Stomach (tissue), 9 donors: Measurements from ENCODE around the gene FNDC3B. TPM values are rescaled to one million over a fixed set of nuclear protein-coding genes. Genes with fewer than 3 reads are reported as not detected.

Experiments used
- DNase-seq, 2 donors: peaks; one replicate each; pipeline versions ENCODE4 v3.0.0 to v3.0.0-alpha.2; 2013 to 2019
- H3K27ac ChIP-seq, 5 donors: fragments of 200-600 bp in 4 of 5; sonication (generic) in 4 of 5; one replicate each; pipeline ENCODE4 v1.5.1; 2013 to 2019; ENCODE audit warnings: mild to moderate bottlenecking in 1 of 5, moderate library complexity in 1 of 5
- H3K27me3 ChIP-seq, 3 donors: fragments of 200-600 bp; sonication (generic); one replicate each; pipeline ENCODE4 v1.5.1; 2017 to 2019; ENCODE audit warnings: mixed run types in 1 of 3
- H3K36me3 ChIP-seq, 4 donors: fragments of 200-600 bp; sonication (generic); 1 replicate in 3 of 4; 2 replicates in 1 of 4; pipeline ENCODE4 v1.5.1; 2016 to 2019
- H3K4me1 ChIP-seq, 4 donors: fragments of 200-600 bp; sonication (generic); one replicate each; pipeline ENCODE4 v1.5.1; 2016 to 2019
- H3K4me3 ChIP-seq, 4 donors: fragments of 200-600 bp; sonication (generic) in 3 of 4; one replicate each; pipeline ENCODE4 v1.5.1; 2016 to 2019; ENCODE audit warnings: mild to moderate bottlenecking in 1 of 4
- H3K9me3 ChIP-seq, 4 donors: fragments of 200-600 bp; sonication (generic); one replicate each; pipeline ENCODE4 v1.5.1; 2016 to 2019
- CTCF ChIP-seq, 7 experiments: fragments of 450-650 bp in 4 of 7; fragments of 200-600 bp in 3 of 7; sonication (generic) in 3 of 7; IDR thresholded peaks; one replicate each; pipeline ENCODE4 v1.5.1; 2016 to 2019; ENCODE audit warnings: antibody characterized with exemption in 7 of 7, control low read depth in 2 of 7, mild to moderate bottlenecking in 1 of 7
- EP300 ChIP-seq: sonication (generic); formaldehyde crosslinking; IDR thresholded peaks from one replicate; pipeline ENCODE4 v1.6.1; 2017; ENCODE audit warnings: antibody characterized with exemption
- POLR2A ChIP-seq, 4 donors: fragments of 450-650 bp; IDR thresholded peaks; one replicate each; pipeline ENCODE4 v1.6.1; 2016; ENCODE audit warnings: antibody characterized with exemption in 4 of 4, control low read depth in 2 of 4, mild to moderate bottlenecking in 1 of 4, moderate library complexity in 1 of 4
- POLR2AphosphoS5 ChIP-seq, 3 donors: sonication (generic); formaldehyde crosslinking; IDR thresholded peaks; one replicate each; pipeline ENCODE4 v1.6.1; 2016; ENCODE audit warnings: antibody characterized with exemption in 3 of 3
- WGBS, 5 donors: extraction: QIAGEN DNeasy Blood & Tissue Kit in 3 of 5; methylation state at CpG; one replicate each; pipeline versions ENCODE4 v1.1.5 to v1.1.7; 2013 to 2018; 5-methylcytosine and 5-hydroxymethylcytosine counted together
- intact Hi-C: fragments of 100-400 bp; cut with DNase I; formaldehyde crosslinking; loops from one replicate; pipeline ENCODE4 v1.15.1; 2023; ENCODE audit warnings: low total_unique reads
- polyA plus RNA-seq, 3 donors: library from polyadenylated mRNA; stranded (reverse); fragments of 200-250 nt; gene quantifications; one replicate each; pipeline ENCODE4 v1.2.3, GENCODE V29; 2013
- total RNA-seq, 5 donors: library from RNA; depleted of rRNA; stranded (reverse); fragments of >200 nt; gene quantifications; one replicate each; pipeline versions ENCODE4 v1.1.0 to v1.2.3, GENCODE V29; 2014 to 2016
- donor health status: healthy with polysubstance abuse.
- donor health status: Bipolar disorder and iron deficiency.
- donor health status: healthy.

Gene FNDC3B
- total and polyA plus RNA-seq, 8 donors: 6.0 to 229 (median 53.7) TPM

GRCh38 chr3:172410702-172411477, 371.5 kb downstream of the FNDC3B start:
- 66 to 80% (median 73%) methylated on average over 5 to 13 of the region's 13 CpGs for WGBS, 5 donors
- DNase-seq: no peak
- intact Hi-C loops: no loop called here
- peaks cover 0 to 6% (median 0%) of the 10 kb centered on the region in 3 donors for H3K27me3 ChIP-seq
- H3K4me1 ChIP-seq: no peaks in the 10 kb centered on the region
- no peak overlapping the region for H3K27ac ChIP-seq
- no peaks in the 10 kb centered on the region for H3K9me3 ChIP-seq
- TF ChIP-seq POLR2A (IDR thresholded peaks at IDR 0.05) (no peak), EP300 (no peak), CTCF (IDR thresholded peaks at IDR 0.05) (no peak), POLR2AphosphoS5 (IDR thresholded peaks at IDR 0.05) (no peak)
- no peaks in the 10 kb centered on the region for H3K36me3 ChIP-seq
- no peak overlapping the region for H3K4me3 ChIP-seq

GRCh38 chr3:172411478-172411947, 372.1 kb downstream of the FNDC3B start:
- H3K27me3 ChIP-seq: peaks cover 0 to 6% (median 0%) of the 10 kb centered on the region in 3 donors
- DNase-seq: no peak
- intact Hi-C loops: no loop called here
- TF ChIP-seq POLR2AphosphoS5 (IDR thresholded peaks at IDR 0.05) (no peak), CTCF (IDR thresholded peaks at IDR 0.05) (no peak), POLR2A (IDR thresholded peaks at IDR 0.05) (no peak), EP300 (no peak)
- 88 to 100% (median 90%) methylated on average over 4 to 6 of the region's 6 CpGs for WGBS, 5 donors
- no peak overlapping the region for H3K4me3 ChIP-seq
- no peaks in the 10 kb centered on the region for H3K4me1 ChIP-seq
- no peaks in the 10 kb centered on the region for H3K9me3 ChIP-seq
- no peak overlapping the region for H3K27ac ChIP-seq
- no peaks in the 10 kb centered on the region for H3K36me3 ChIP-seq

GRCh38 chr3:172415323-172415722, 375.9 kb downstream of the FNDC3B start:
- no peaks in the 10 kb centered on the region for H3K4me1 ChIP-seq
- WGBS, 5 donors: 76 to 85% (median 78%) methylated on average over 5 of the region's 5 CpGs
- no peak overlapping the region for H3K4me3 ChIP-seq
- TF ChIP-seq CTCF (IDR thresholded peaks at IDR 0.05) (no peak), POLR2A (IDR thresholded peaks at IDR 0.05) (no peak), EP300 (no peak), POLR2AphosphoS5 (IDR thresholded peaks at IDR 0.05) (no peak)
- peaks cover 0 to 3% (median 0%) of the 10 kb centered on the region in 4 donors for H3K9me3 ChIP-seq
- no peaks in the 10 kb centered on the region for H3K36me3 ChIP-seq
- H3K27ac ChIP-seq: no peak overlapping the region
- no peak for DNase-seq
- peaks cover 0 to 6% (median 0%) of the 10 kb centered on the region in 3 donors for H3K27me3 ChIP-seq
- intact Hi-C loops: no loop called here

- no peaks in the 10 kb centered on the region for H3K36me3 ChIP-seq
- no peaks in the 10 kb centered on the region for H3K27me3 ChIP-seq
- H3K9me3 ChIP-seq: peaks cover 3 to 7% (median 6%) of the 10 kb centered on the region in 4 donors
- no peak for TF ChIP-seq POLR2AphosphoS5 (IDR thresholded peaks at IDR 0.05)
- TF ChIP-seq POLR2A (IDR thresholded peaks at IDR 0.05): no peak
- TF ChIP-seq CTCF (IDR thresholded peaks at IDR 0.05): no peak
- TF ChIP-seq EP300: no peak
- intact Hi-C loops: no loop called here
- no peak overlapping the region for H3K27ac ChIP-seq
- no peak for DNase-seq
- H3K4me1 ChIP-seq: no peaks in the 10 kb centered on the region
- no peak overlapping the region for H3K4me3 ChIP-seq
Measured at GRCh38 chr3:172437713-172438112, 398.3 kb downstream of the FNDC3B start.
